ENCODE data around the gene NTNG2.

NTNG2 gene

DNA sequence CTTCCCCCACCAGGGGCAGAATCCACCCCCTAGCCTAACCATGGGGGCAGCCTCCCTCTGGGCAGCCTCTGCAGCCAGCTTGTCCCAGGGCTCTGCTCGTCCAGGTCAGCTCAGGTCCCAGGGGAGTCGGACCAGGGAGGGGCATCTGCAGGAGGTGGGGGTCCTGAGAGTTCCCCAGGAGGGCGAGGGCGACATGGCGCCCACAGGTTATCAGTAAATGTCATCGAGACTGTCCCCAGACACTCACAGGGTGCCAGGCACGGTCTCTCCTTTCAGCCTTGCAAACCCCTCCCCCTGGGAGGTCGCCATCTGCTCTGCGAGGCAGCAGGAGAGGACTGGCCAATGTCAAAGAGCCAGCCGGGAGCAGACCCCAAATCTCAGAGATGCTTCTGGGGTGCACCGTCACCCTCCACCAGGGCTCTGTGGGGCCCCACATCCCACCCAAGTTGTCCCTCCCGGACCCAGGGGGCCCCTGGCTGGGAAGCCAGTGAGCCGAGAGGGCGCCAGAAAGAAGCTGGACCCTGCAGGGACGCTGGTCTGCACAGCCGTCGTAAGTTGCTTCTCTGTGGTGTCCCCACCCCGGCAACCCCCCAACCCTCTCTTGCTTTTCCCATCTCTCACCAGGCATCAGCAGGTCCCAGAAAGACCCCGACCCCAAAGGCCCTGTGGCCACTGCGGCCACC, 69.3 kb downstream of the NTNG2 start:
- in situ Hi-C loops (cut with HindIII; ENCODE audit: low pct_ligation_motif_present, low sequenced_read_pairs): no loop called here
- Histone ChIP-seq H3K4me3 (ENCODE audit: low read depth, low read length) (no peak overlapping the region), H3K27ac (no peak overlapping the region), H3K27me3 (replicated peaks) (peaks cover 27% of the 10 kb centered on the region), H3K36me3 (replicated peaks) (no peaks in the 10 kb centered on the region)
- DNase-seq: no peak
- TF ChIP-seq, protein P1, sequence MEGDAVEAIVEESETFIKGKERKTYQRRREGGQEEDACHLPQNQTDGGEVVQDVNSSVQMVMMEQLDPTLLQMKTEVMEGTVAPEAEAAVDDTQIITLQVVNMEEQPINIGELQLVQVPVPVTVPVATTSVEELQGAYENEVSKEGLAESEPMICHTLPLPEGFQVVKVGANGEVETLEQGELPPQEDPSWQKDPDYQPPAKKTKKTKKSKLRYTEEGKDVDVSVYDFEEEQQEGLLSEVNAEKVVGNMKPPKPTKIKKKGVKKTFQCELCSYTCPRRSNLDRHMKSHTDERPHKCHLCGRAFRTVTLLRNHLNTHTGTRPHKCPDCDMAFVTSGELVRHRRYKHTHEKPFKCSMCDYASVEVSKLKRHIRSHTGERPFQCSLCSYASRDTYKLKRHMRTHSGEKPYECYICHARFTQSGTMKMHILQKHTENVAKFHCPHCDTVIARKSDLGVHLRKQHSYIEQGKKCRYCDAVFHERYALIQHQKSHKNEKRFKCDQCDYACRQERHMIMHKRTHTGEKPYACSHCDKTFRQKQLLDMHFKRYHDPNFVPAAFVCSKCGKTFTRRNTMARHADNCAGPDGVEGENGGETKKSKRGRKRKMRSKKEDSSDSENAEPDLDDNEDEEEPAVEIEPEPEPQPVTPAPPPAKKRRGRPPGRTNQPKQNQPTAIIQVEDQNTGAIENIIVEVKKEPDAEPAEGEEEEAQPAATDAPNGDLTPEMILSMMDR (IDR thresholded peaks at IDR 0.05; ENCODE audit: low read depth, low read length, missing control alignments): no peak

DNA sequence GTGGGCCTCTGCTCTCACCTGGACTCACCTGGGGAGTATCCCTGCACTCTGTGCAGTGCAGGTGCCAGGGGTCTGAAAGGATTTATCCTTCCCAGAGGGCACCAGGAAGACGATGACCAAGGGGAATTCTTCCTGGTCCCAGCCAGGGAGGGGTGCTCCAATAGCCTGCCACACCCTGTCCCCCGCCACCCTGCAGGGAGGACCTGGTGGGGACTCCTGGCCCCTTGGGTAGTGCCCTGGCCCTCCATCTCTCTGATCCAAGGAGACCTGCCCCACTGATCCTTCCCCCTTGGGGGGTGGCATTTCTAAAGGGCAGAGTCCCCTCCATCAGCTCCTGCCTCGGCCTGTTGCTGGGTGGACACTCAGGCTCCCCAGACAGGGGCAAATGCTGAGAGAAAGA, 70.7 kb downstream of the NTNG2 start:
- in situ Hi-C loops (cut with HindIII; ENCODE audit: low pct_ligation_motif_present, low sequenced_read_pairs): no loop called here
- Histone ChIP-seq H3K27ac (no peak overlapping the region), H3K4me3 (ENCODE audit: low read depth, low read length) (no peak overlapping the region), H3K27me3 (replicated peaks) (peaks cover 28% of the 10 kb centered on the region), H3K36me3 (replicated peaks) (no peaks in the 10 kb centered on the region)
- TF ChIP-seq, protein P1 (IDR thresholded peaks at IDR 0.05; ENCODE audit: low read depth, low read length, missing control alignments): no peak
- DNase-seq: no peak

DNA sequence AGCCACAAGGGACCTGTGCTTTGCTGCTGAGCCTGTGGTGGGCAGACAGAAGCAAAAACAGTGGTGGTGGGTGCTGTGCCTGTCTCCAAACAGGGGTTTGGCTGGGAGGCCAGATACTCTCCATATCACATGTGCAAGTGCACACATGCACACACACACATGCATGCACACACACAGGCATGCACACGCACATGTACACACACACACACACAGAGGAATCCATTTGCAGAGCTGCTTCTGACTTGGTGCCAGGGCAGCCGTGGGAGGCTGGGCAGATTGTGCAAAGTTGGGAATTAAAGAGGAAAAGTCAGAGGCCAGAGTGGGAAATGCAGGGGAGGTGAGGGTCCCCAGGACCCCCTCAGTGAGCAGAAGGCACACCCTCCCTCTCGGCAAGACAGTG, 71.3 kb downstream of the NTNG2 start:
- no peak for DNase-seq
- no peak overlapping the region for H3K27ac ChIP-seq
- peaks cover 28% of the 10 kb centered on the region for H3K27me3 ChIP-seq (replicated peaks)
- TF ChIP-seq, protein P1 (IDR thresholded peaks at IDR 0.05; ENCODE audit: low read depth, low read length, missing control alignments): no peak
- in situ Hi-C loops (cut with HindIII; ENCODE audit: low pct_ligation_motif_present, low sequenced_read_pairs): no loop called here
- H3K36me3 ChIP-seq (replicated peaks): no peaks in the 10 kb centered on the region
- no peak overlapping the region for H3K4me3 ChIP-seq (ENCODE audit: low read depth, low read length)

DNA sequence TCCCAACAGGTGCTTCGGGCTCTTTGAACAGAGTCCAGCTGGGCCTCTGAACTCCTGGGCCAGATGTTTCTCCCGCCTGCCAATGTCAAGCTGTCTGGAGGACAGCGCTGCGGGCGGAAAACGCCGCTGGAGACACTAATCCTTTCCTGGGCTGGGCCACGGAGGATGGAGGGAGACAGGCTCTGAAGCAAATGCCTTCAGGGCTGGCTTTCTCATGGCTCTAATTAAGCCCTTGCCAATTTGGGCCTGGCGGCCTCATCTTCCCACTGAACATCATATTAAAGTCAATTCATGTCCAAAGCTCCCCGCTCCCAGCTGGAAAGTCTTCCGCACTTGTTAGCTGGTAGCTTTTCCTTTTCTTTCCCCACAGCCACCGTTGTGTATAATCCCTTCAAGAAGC, 72.7 kb downstream of the NTNG2 start:
- no peak for DNase-seq
- no peak overlapping the region for H3K4me3 ChIP-seq (ENCODE audit: low read depth, low read length)
- in situ Hi-C loops (cut with HindIII; ENCODE audit: low pct_ligation_motif_present, low sequenced_read_pairs): no loop called here
- no peaks in the 10 kb centered on the region for H3K36me3 ChIP-seq (replicated peaks)
- H3K27me3 ChIP-seq (replicated peaks): peaks cover 28% of the 10 kb centered on the region
- H3K27ac ChIP-seq: no peak overlapping the region
- TF ChIP-seq, protein P1 (IDR thresholded peaks at IDR 0.05; ENCODE audit: low read depth, low read length, missing control alignments): no peak

DNA sequence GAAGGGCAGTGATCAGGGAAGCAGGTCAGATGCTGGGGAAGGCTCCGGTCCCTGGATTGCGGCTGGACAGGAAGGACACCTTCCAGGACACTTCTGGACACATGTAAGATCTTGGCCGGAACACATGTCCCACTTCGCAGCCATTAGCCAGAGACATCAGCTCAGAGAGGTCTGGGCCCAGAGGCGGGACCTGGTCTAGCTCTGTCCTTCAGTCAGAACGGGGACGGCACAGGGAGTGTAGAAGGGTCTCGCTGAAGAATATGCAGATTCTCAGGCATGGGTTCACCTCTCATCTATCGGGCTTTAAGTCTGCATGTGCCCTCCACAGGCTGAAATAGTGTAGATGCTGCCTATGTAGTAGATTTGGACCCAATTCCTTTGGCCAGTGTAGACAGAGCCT, 73.3 kb downstream of the NTNG2 start:
- peaks cover 28% of the 10 kb centered on the region for H3K27me3 ChIP-seq (replicated peaks)
- no peak for DNase-seq
- H3K4me3 ChIP-seq (ENCODE audit: low read depth, low read length): no peak overlapping the region
- in situ Hi-C loops (cut with HindIII; ENCODE audit: low pct_ligation_motif_present, low sequenced_read_pairs): no loop called here
- no peaks in the 10 kb centered on the region for H3K36me3 ChIP-seq (replicated peaks)
- TF ChIP-seq, protein P1 (IDR thresholded peaks at IDR 0.05; ENCODE audit: low read depth, low read length, missing control alignments): no peak
- H3K27ac ChIP-seq: no peak overlapping the region
